ENCODE data around the gene SELENOP. TPM values are rescaled to one million over a fixed set of nuclear protein-coding genes. Genes with fewer than 3 reads are reported as not detected.

SELENOP gene, protein sequence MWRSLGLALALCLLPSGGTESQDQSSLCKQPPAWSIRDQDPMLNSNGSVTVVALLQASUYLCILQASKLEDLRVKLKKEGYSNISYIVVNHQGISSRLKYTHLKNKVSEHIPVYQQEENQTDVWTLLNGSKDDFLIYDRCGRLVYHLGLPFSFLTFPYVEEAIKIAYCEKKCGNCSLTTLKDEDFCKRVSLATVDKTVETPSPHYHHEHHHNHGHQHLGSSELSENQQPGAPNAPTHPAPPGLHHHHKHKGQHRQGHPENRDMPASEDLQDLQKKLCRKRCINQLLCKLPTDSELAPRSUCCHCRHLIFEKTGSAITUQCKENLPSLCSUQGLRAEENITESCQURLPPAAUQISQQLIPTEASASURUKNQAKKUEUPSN
- total RNA-seq (2016; rRNA removed; fragmentation: Illumina TruSeq; extraction: Trizol) = 1,596 and 1,895 TPM in 2 replicates
- total RNA-seq (2016; cell fraction: cytosol; rRNA removed; fragmentation: Illumina TruSeq; extraction: Trizol; ENCODE audit: low read depth) = 296 and 300 TPM in 2 replicates
- total RNA-seq (2016; cell fraction: insoluble cytoplasmic fraction; rRNA removed; fragmentation: Illumina TruSeq; extraction: Trizol) = 1,577 and 1,852 TPM in 2 replicates
- 957 and 1,066 TPM in 2 replicates for total RNA-seq (2016; cell fraction: membrane; rRNA removed; fragmentation: Illumina TruSeq; extraction: Trizol)
- total RNA-seq (2016; cell fraction: nucleus; rRNA removed; fragmentation: Illumina TruSeq; extraction: Trizol) = 1,184 and 1,437 TPM in 2 replicates
- polyA plus RNA-seq (2011; rRNA removed) = 1,422 and 2,083 TPM in 2 replicates
- polyA plus RNA-seq (2011; cell fraction: cytosol; rRNA removed) = 1,126 and 1,365 TPM in 2 replicates
- 348 and 391 TPM in 2 replicates for polyA plus RNA-seq (2011; cell fraction: nucleus; rRNA removed)
- 1,145 and 1,833 TPM in 2 replicates for polyA plus RNA-seq (2012)
- polyA plus RNA-seq (2016; cell fraction: cytosol; fragmentation: Illumina TruSeq; extraction: Trizol; ENCODE audit: low read depth) = 164 and 181 TPM in 2 replicates
- 1,195 and 1,209 TPM in 2 replicates for polyA plus RNA-seq (2016; cell fraction: insoluble cytoplasmic fraction; fragmentation: Illumina TruSeq; extraction: Trizol; ENCODE audit: low read depth)
- 458 and 520 TPM in 2 replicates for polyA plus RNA-seq (2016; cell fraction: membrane; fragmentation: Illumina TruSeq; extraction: Trizol; ENCODE audit: low read depth)
- 1,480 and 1,518 TPM in 2 replicates for polyA plus RNA-seq (2016; cell fraction: nucleus; fragmentation: Illumina TruSeq; extraction: Trizol; ENCODE audit: insufficient read depth, low read depth)
- 1.0 and 783 TPM in 2 replicates for polyA minus RNA-seq (2011; rRNA and poly(A)+ RNA removed; ENCODE audit: low replicate concordance)
- polyA minus RNA-seq (2011; cell fraction: cytosol; rRNA and poly(A)+ RNA removed) = 1,217 and 1,367 TPM in 2 replicates
- 527 and 880 TPM in 2 replicates for polyA minus RNA-seq (2011; cell fraction: nucleus; rRNA and poly(A)+ RNA removed)
- percentile 99 among the genes with signal in this experiment for Bru-seq, nascent RNA
- percentile 100 among the genes with signal in this experiment for BruChase-seq, experiment 1, labeled RNA remaining after a 6-hour chase
- percentile 99 among the genes with signal in this experiment for BruChase-seq, experiment 2, labeled RNA remaining after a 2-hour chase
- long read RNA-seq, experiment 1, transcript SELENOP-202 (3 exons, 799 nt) = minor isoform, 273 of 3,197 reads
- long read RNA-seq, experiment 1, transcript SELENOP-213 (3 exons, 653 nt) = minor isoform, 11 of 3,197 reads
- long read RNA-seq, experiment 1, transcript SELENOP-208 (6 exons, 787 nt) = minor isoform, 43 of 3,197 reads
- long read RNA-seq, experiment 1, transcript SELENOP-214 (5 exons, 2,243 nt) = major isoform, 2,436 of 3,197 reads
- long read RNA-seq, experiment 1, partial matches to known transcripts = 206 of 3,197 reads
- long read RNA-seq, experiment 1, other reads (novel, unspliced or antisense) = 214 of 3,197 reads
- long read RNA-seq, experiment 2, transcript SELENOP-214 (5 exons, 2,243 nt) = major isoform, 313 of 1,424 reads
- long read RNA-seq, experiment 2, transcript SELENOP-202 (3 exons, 799 nt) = minor isoform, 122 of 1,424 reads
- long read RNA-seq, experiment 2, transcript SELENOP-213 (3 exons, 653 nt) = minor isoform, 91 of 1,424 reads
- long read RNA-seq, experiment 2, partial matches to known transcripts = 32 of 1,424 reads
- long read RNA-seq, experiment 2, other reads (novel, unspliced or antisense) = 861 of 1,424 reads

DNA sequence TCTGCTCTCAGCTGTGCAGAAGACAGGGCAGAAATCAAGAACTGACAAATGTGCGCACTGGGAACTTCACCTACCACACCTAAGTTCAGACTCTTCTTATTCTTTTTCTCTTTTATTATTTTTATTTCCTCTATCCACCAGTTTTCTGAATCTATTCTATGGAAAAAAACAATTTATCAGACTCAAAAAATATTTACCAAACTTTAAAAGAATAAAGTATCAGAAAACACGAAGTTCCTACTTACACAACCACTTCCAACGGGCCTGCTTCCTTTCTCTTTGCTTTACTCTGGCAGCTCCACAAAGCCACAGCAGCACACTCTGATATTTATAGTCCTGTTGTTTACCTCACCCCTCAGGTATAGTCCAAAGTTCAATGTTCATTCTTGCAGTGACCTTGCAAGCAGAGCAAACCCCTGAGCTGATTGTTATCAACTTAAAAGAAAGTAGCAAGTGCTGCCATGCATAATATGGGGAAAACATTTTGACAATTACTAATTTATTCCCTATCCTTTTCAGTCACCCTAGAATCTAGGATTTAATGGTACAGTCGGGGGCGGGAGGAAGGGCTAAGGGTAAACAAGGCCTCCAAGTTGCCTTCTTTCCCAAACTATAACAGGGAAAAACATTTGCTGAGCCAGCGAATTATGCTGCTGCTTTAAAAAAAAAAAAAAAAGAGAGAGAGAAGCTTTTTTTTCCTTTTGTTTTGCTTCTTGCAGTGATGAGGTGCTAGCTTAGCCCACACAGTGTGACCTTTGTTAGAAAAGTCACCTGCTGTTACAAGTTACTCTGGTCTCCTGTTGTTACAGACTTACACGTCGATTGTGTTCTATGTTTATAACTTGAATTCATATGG is at the start of gene SELENOP:
Gene SELENOP, minus strand, starts transcription at position 302 of the 856 bp plus-strand sequence. CDS start 3,539 bp downstream, outside the sequence.
- ChIA-PET CTCF (ENCODE audit: low intra/inter-chr PET ratio, low total read pairs) (interaction anchor here (0.6 kb wide), 1 partner anchor 91 kb away, joined by 3 read pairs; no protein-coding TSS in a partner anchor), POLR2A (interaction anchor here (0.7 to 7.1 kb wide), 33 partner anchors 8 to 1180 kb away, joined by 3 to 263 read pairs (median 4); partner anchors contain the start of genes C5orf34, FBXO4, RIMOC1 and TMEM267)
- ATAC-seq (peak; percentile 84), FAIRE-seq (peak; percentile 59), DNase-seq (ENCODE audit: low spot score) (peak; percentile 99)
- Histone ChIP-seq H3K4me1 (ENCODE audit: insufficient read depth, low read length) (peaks cover 52% of the 10 kb centered on the region), H3K27ac (ENCODE audit: extremely low read length, insufficient read depth, low read length) (peak within 1 kb of the TSS; percentile 96), H3K36me3 (replicated peaks in 1 of 2; ENCODE audit: control insufficient read depth in 1 of 2, insufficient read depth in 2 of 2, low read length in 2 of 2) (peaks cover 0 to 29% of the 10 kb centered on the region in 2 experiments; a peak in 3 of 5 replicates), H3K4me3 (replicated peaks in 1 of 3; ENCODE audit: insufficient read depth in 1 of 3, low read depth in 2 of 3, low read length in 3 of 3) (peak within 1 kb of the TSS; percentile 72 to 100 (median 84)), H3K27me3 (ENCODE audit: control insufficient read depth in 1 of 2, insufficient read depth in 2 of 2, low read length in 2 of 2) (peaks cover 0 to 5% of the 10 kb centered on the region in 2 experiments; a peak in 1 of 5 replicates), H2AFZ (ENCODE audit: low read length) (no peak within 1 kb of the TSS), H4K20me1 (ENCODE audit: insufficient read depth, low read length) (peaks cover 48% of the 10 kb centered on the region), H3K4me2 (ENCODE audit: low read depth, low read length) (peak within 1 kb of the TSS; percentile 76), H3K9me3 (ENCODE audit: low read length) (no peaks in the 10 kb centered on the region), H3K79me2 (ENCODE audit: insufficient read depth, low read length) (peaks cover 84% of the 10 kb centered on the region), H3K9ac (ENCODE audit: insufficient read depth, low read depth, low read length) (peak within 1 kb of the TSS; percentile 99)
- in situ Hi-C loops (cut with HindIII; ENCODE audit: extremely low pct_ligation_motif_present, low pct_unique_long_range_greater_than_20kb) (loop anchor here (25.0 kb wide), 1 partner anchor 200 kb away; no protein-coding TSS in a partner anchor), intact Hi-C loops (cut with micrococcal nuclease; ENCODE audit: unreplicated experiment) (loop anchor here (1.0 to 10.0 kb wide), 5 partner anchors 12 to 313 kb away; partner anchors contain the start of gene ZNF131)
- no TSS peak for BruUV-seq (replicated peaks)
- whole genome bisulfite sequencing (ENCODE audit: low lambda C conversion rate) = 2% methylated on average over 8 of the region's 8 CpGs
- TF ChIP-seq, protein P1, sequence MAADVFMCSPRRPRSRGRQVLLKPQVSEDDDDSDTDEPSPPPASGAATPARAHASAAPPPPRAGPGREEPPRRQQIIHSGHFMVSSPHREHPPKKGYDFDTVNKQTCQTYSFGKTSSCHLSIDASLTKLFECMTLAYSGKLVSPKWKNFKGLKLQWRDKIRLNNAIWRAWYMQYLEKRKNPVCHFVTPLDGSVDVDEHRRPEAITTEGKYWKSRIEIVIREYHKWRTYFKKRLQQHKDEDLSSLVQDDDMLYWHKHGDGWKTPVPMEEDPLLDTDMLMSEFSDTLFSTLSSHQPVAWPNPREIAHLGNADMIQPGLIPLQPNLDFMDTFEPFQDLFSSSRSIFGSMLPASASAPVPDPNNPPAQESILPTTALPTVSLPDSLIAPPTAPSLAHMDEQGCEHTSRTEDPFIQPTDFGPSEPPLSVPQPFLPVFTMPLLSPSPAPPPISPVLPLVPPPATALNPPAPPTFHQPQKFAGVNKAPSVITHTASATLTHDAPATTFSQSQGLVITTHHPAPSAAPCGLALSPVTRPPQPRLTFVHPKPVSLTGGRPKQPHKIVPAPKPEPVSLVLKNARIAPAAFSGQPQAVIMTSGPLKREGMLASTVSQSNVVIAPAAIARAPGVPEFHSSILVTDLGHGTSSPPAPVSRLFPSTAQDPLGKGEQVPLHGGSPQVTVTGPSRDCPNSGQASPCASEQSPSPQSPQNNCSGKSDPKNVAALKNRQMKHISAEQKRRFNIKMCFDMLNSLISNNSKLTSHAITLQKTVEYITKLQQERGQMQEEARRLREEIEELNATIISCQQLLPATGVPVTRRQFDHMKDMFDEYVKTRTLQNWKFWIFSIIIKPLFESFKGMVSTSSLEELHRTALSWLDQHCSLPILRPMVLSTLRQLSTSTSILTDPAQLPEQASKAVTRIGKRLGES (CRISPR knock-in tag; IDR thresholded peaks at IDR 0.05; ENCODE audit: borderline replicate concordance) = no peak
- TF ChIP-seq, protein P2, sequence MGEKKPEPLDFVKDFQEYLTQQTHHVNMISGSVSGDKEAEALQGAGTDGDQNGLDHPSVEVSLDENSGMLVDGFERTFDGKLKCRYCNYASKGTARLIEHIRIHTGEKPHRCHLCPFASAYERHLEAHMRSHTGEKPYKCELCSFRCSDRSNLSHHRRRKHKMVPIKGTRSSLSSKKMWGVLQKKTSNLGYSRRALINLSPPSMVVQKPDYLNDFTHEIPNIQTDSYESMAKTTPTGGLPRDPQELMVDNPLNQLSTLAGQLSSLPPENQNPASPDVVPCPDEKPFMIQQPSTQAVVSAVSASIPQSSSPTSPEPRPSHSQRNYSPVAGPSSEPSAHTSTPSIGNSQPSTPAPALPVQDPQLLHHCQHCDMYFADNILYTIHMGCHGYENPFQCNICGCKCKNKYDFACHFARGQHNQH (CRISPR knock-in tag; IDR thresholded peaks at IDR 0.05) = peak; percentile 77
- peak; percentile 49; the same call in 1 of the 2 replicates for TF ChIP-seq SIX1 (CRISPR knock-in tag; IDR thresholded peaks at IDR 0.05; ENCODE audit: borderline replicate concordance)
- peak; percentile 87 for TF ChIP-seq NFKBIZ (CRISPR knock-in tag; IDR thresholded peaks at IDR 0.05)
- 0 out of 2 replicates have a peak, but pooled peaks have one; percentile 13 for TF ChIP-seq FOXO4 (CRISPR knock-in tag; conservative IDR thresholded peaks at IDR 0.05)
- TF ChIP-seq RARA (CRISPR knock-in tag; IDR thresholded peaks at IDR 0.05) = peak; percentile 89
- TF ChIP-seq ZBTB38 (CRISPR knock-in tag; IDR thresholded peaks at IDR 0.05) = peak; percentile 33; the same call in 1 of the 2 replicates
